ENCODE results near the gene CRIM1. TPM values are rescaled to one million over a fixed set of nuclear protein-coding genes. Genes with fewer than 3 reads are reported as not detected.

The CRIM1 gene
- total RNA-seq, 4 donors from 2014 or later = 140 to 429 (median 201) TPM

GRCh38 chr2:36348721-36349120 lies 6.9 kb upstream of the CRIM1 start:
- Histone ChIP-seq H3K9me3 (no peaks in the 10 kb centered on the region), H3K4me3 (no peak overlapping the region), H3K4me1 (peaks cover 8 to 21% (median 16%) of the 10 kb centered on the region in 4 donors), H3K27me3 (no peaks in the 10 kb centered on the region), H3K27ac (replicated peaks in 1 of 4) (no peak overlapping the region), H3K36me3 (no peaks in the 10 kb centered on the region)
- no peak for TF ChIP-seq POLR2AphosphoS5 (IDR thresholded peaks at IDR 0.05)
- no peak for TF ChIP-seq CTCF (IDR thresholded peaks at IDR 0.05)
- TF ChIP-seq EP300 (IDR thresholded peaks at IDR 0.05) = no peak
- no peak for TF ChIP-seq POLR2A (IDR thresholded peaks at IDR 0.05; ENCODE audit: low read depth)
- intact Hi-C loops (cut with DNase I) = no loop called here
- WGBS = 84% methylated on average over 2 of the region's 2 CpGs
- no peak for DNase-seq (ENCODE audit: extremely low spot score)

GRCh38 chr2:36351291-36351690 lies 4.3 kb upstream of the CRIM1 start:
- 77% methylated on average over 2 of the region's 2 CpGs for WGBS
- Histone ChIP-seq H3K4me3 (no peak overlapping the region), H3K27ac (replicated peaks in 1 of 4) (no peak overlapping the region), H3K36me3 (no peaks in the 10 kb centered on the region), H3K9me3 (no peaks in the 10 kb centered on the region), H3K27me3 (no peaks in the 10 kb centered on the region), H3K4me1 (peaks cover 11 to 31% (median 29%) of the 10 kb centered on the region in 4 donors)
- DNase-seq (ENCODE audit: extremely low spot score) = no peak
- intact Hi-C loops (cut with DNase I) = loop anchor here (5.0 to 10.0 kb wide), 2 partner anchors 104 to 156 kb away; no protein-coding TSS in a partner anchor
- TF ChIP-seq POLR2AphosphoS5 (IDR thresholded peaks at IDR 0.05) = no peak
- no peak for TF ChIP-seq POLR2A (IDR thresholded peaks at IDR 0.05; ENCODE audit: low read depth)
- TF ChIP-seq CTCF (IDR thresholded peaks at IDR 0.05) = no peak
- no peak for TF ChIP-seq EP300 (IDR thresholded peaks at IDR 0.05)

- WGBS = 24% methylated on average over 10 of the region's 10 CpGs
- DNase-seq (ENCODE audit: extremely low spot score) = no peak
- intact Hi-C loops (cut with DNase I) = loop anchor here (2.0 to 10.0 kb wide), 3 partner anchors 103 to 311 kb away; no protein-coding TSS in a partner anchor
These were observed 3.7 kb upstream of the CRIM1 start for GRCh38 chr2:36351736-36352349.

GRCh38 chr2:36352701-36353100 lies 2.9 kb upstream of the CRIM1 start:
- TF ChIP-seq CTCF (IDR thresholded peaks at IDR 0.05) = peak in 1 of 3 experiments; percentile 15
- TF ChIP-seq POLR2A (IDR thresholded peaks at IDR 0.05; ENCODE audit: low read depth) = no peak
- DNase-seq (ENCODE audit: extremely low spot score) = no peak
- 69% methylated on average over 3 of the region's 3 CpGs for WGBS

More at GRCh38 chr2:36351736-36352349, 3.7 kb upstream of the CRIM1 start:
- TF ChIP-seq POLR2A (IDR thresholded peaks at IDR 0.05; ENCODE audit: low read depth) = no peak
- TF ChIP-seq POLR2AphosphoS5 (IDR thresholded peaks at IDR 0.05) = no peak
- peak; percentile 64 to 71 (median 65) for TF ChIP-seq CTCF (IDR thresholded peaks at IDR 0.05)
- TF ChIP-seq EP300 (IDR thresholded peaks at IDR 0.05) = no peak
- no peaks in the 10 kb centered on the region for H3K36me3 ChIP-seq
- peaks cover 11 to 34% (median 29%) of the 10 kb centered on the region in 4 donors for H3K4me1 ChIP-seq
- H3K27me3 ChIP-seq = no peaks in the 10 kb centered on the region
- no peak overlapping the region for H3K27ac ChIP-seq (replicated peaks in 1 of 4)
- H3K4me3 ChIP-seq = no peak overlapping the region
- H3K9me3 ChIP-seq = no peaks in the 10 kb centered on the region

More at GRCh38 chr2:36352701-36353100, 2.9 kb upstream of the CRIM1 start:
- intact Hi-C loops (cut with DNase I) = loop anchor here (2.0 to 10.0 kb wide), 3 partner anchors 102 to 310 kb away; no protein-coding TSS in a partner anchor
- no peak overlapping the region for H3K4me3 ChIP-seq
- H3K36me3 ChIP-seq = no peaks in the 10 kb centered on the region
- peak overlapping the region in 2 of 4 donors; percentile 35 to 42 for H3K27ac ChIP-seq (replicated peaks in 1 of 4)
- H3K9me3 ChIP-seq = no peaks in the 10 kb centered on the region
- H3K4me1 ChIP-seq = peaks cover 11 to 35% (median 32%) of the 10 kb centered on the region in 4 donors
- no peaks in the 10 kb centered on the region for H3K27me3 ChIP-seq
